SU-DHL-6 (cell line): Measurements from ENCODE around the gene RASAL3.

Experiments
- CTCF ChIP-seq: fragments of 200-600 bp; sonication (generic); IDR thresholded peaks from one replicate; pipeline ENCODE4 v1.5.1; 2017; ENCODE audit warnings: antibody characterized with exemption, mild to moderate bottlenecking, low read length, moderate library complexity; ENCODE audit not compliant: insufficient read depth, poor library complexity, severe bottlenecking
- EZH2phosphoT487 ChIP-seq: fragments of 200-600 bp; sonication (generic), shearing (Covaris generic); conservative IDR thresholded peaks from 2 replicates; pipeline ENCODE4 v1.6.1; 2018; ENCODE audit warnings: mild to moderate bottlenecking, antibody characterized with exemption, low read length, moderate library complexity, mixed read lengths

DNA sequence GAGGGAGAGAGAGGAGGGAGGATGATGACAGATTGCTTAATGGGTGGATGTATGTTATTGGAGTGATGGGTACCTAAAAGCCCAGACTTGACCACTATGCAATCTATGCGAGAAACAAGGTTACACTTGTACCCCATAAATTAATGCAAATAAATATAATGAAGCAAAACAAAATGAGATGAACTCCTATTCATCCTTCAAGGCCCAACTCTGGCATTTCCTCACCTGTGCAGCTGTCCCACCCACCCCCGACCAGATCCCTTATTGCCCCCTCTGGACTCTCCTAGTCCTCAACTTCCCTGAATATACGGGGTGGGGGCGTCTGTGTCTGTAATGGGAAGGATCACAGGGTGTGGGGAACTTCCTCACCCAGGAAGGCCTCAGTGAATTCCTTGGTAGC is 10.8 kb upstream of the RASAL3 start:
- TF ChIP-seq CTCF (no peak), EZH2phosphoT487 (no peak)
